ENCODE data around the gene DGKB.
"Not testable (repeated sequence)": the region's sequence is repeated elsewhere in the genome, so short reads cannot be mapped to it uniquely, and the experiment has no call there.

The DGKB gene

GRCh38 chr7:14368285-14368684, 534.3 kb downstream of the DGKB start:
- no peak for DNase-seq

- DNase-seq = no peak
Observed at GRCh38 chr7:14351167-14351566, 551.4 kb downstream of the DGKB start.

GRCh38 chr7:14341200-14341775, 561.3 kb downstream of the DGKB start:
- DNase-seq = no peak

- no peak for DNase-seq
Observed at GRCh38 chr7:14340393-14341074, 562.0 kb downstream of the DGKB start.

- DNase-seq = no peak
Observed at GRCh38 chr7:14339861-14340260, 562.7 kb downstream of the DGKB start.

- no peak for DNase-seq
Observed at GRCh38 chr7:14336256-14336655, 566.3 kb downstream of the DGKB start.

- DNase-seq = no peak
Observed at GRCh38 chr7:14332155-14332554, 570.4 kb downstream of the DGKB start.

GRCh38 chr7:14324767-14325166, 577.8 kb downstream of the DGKB start:
- DNase-seq = no peak

GRCh38 chr7:14322724-14323123, 579.8 kb downstream of the DGKB start:
- DNase-seq = no peak

- no peak for DNase-seq
Observed at GRCh38 chr7:14321947-14322346, 580.6 kb downstream of the DGKB start.

GRCh38 chr7:14309432-14309831, 593.1 kb downstream of the DGKB start:
- no peak for DNase-seq

- no peak for DNase-seq
Observed at GRCh38 chr7:14305233-14305866, 597.2 kb downstream of the DGKB start.

- DNase-seq = no peak
Observed at GRCh38 chr7:14303536-14303935, 599.0 kb downstream of the DGKB start.

- no peak for DNase-seq
Observed at GRCh38 chr7:14294637-14295036, 607.9 kb downstream of the DGKB start.

GRCh38 chr7:14293434-14293833, 609.1 kb downstream of the DGKB start:
- no peak for DNase-seq

- DNase-seq = no peak
Observed at GRCh38 chr7:14292737-14293136, 609.8 kb downstream of the DGKB start.

- no peak for DNase-seq
Observed at GRCh38 chr7:14289957-14290356, 612.6 kb downstream of the DGKB start.

GRCh38 chr7:14288701-14289100, 613.9 kb downstream of the DGKB start:
- no peak for DNase-seq

GRCh38 chr7:14287398-14287797, 615.2 kb downstream of the DGKB start:
- no peak for DNase-seq

GRCh38 chr7:14286036-14286435, 616.5 kb downstream of the DGKB start:
- no peak for DNase-seq

- DNase-seq = not testable (repeated sequence)
Observed at GRCh38 chr7:14279065-14279871, 623.3 kb downstream of the DGKB start.

- no peak for DNase-seq
Observed at GRCh38 chr7:14275356-14275755, 627.2 kb downstream of the DGKB start.

- DNase-seq = no peak
Observed at GRCh38 chr7:14271441-14271840, 631.1 kb downstream of the DGKB start.

- no peak for DNase-seq
Observed at GRCh38 chr7:14270099-14270498, 632.5 kb downstream of the DGKB start.

All from NCI-H2107 (cell line).